Mesendoderm (in vitro differentiated cells): Measurements from ENCODE around the gene TUBAL3.

Experiments used
- DNase-seq: peaks from one replicate; pipeline ENCODE4 v3.0.0; 2013
- H2AK5ac ChIP-seq: 2 replicates; pipeline ENCODE4 v1.6.1; 2013; ENCODE audit warnings: low read length, inconsistent platforms
- H2BK120ac ChIP-seq: 2 replicates; pipeline ENCODE4 v1.6.1; 2013; ENCODE audit warnings: low read depth, mild to moderate bottlenecking, low read length, moderate library complexity, mixed read lengths
- H2BK15ac ChIP-seq: replicated peaks from 2 replicates; pipeline ENCODE4 v1.6.1; 2013; ENCODE audit warnings: low read depth, mild to moderate bottlenecking, moderate library complexity
- H2BK5ac ChIP-seq: 2 replicates; pipeline ENCODE4 v1.6.1; 2013; ENCODE audit warnings: low read length, inconsistent platforms
- H3K18ac ChIP-seq: 2 replicates; pipeline ENCODE4 v1.6.1; 2013; ENCODE audit warnings: mild to moderate bottlenecking, low read length, mixed read lengths
- H3K23ac ChIP-seq: one replicate; pipeline ENCODE4 v1.6.1; 2013; ENCODE audit warnings: low read length
- H3K27ac ChIP-seq: 2 replicates; pipeline ENCODE4 v1.5.1; 2013; ENCODE audit warnings: low read depth, mild to moderate bottlenecking, inconsistent platforms, low read length, moderate library complexity
- H3K27me3 ChIP-seq: 2 replicates; pipeline ENCODE4 v1.6.1; 2013; ENCODE audit warnings: low read length, control low read depth, mild to moderate bottlenecking, inconsistent platforms; ENCODE audit not compliant: insufficient read depth, poor library complexity
- H3K36me3 ChIP-seq: 2 replicates; pipeline ENCODE4 v1.6.1; 2013; ENCODE audit warnings: low read length, inconsistent platforms; ENCODE audit not compliant: control insufficient read depth, insufficient read depth
- H3K4ac ChIP-seq: one replicate; pipeline ENCODE4 v1.6.1; 2013; ENCODE audit warnings: low read depth, mild to moderate bottlenecking, low read length, moderate library complexity
- H3K4me1 ChIP-seq: 2 replicates; pipeline ENCODE4 v1.6.1; 2013; ENCODE audit warnings: low read depth, low read length, inconsistent platforms; ENCODE audit not compliant: control insufficient read depth
- H3K4me2 ChIP-seq: 2 replicates; pipeline ENCODE4 v1.6.1; 2013; ENCODE audit warnings: low read length
- H3K4me3 ChIP-seq: 2 replicates; pipeline ENCODE4 v1.5.1; 2013; ENCODE audit warnings: mild to moderate bottlenecking, low read length
- H3K56ac ChIP-seq: one replicate; pipeline ENCODE4 v1.6.1; 2013; ENCODE audit warnings: low read length
- H3K79me1 ChIP-seq: 2 replicates; pipeline ENCODE4 v1.6.1; 2013; ENCODE audit warnings: low read length, inconsistent platforms
- H3K79me2 ChIP-seq: 2 replicates; pipeline ENCODE4 v1.6.1; 2013; ENCODE audit warnings: mild to moderate bottlenecking, low read length; ENCODE audit not compliant: control insufficient read depth, insufficient read depth
- H3K9ac ChIP-seq: 2 replicates; pipeline ENCODE4 v1.6.1; 2013; ENCODE audit warnings: low read length, inconsistent platforms
- H4K5ac ChIP-seq: one replicate; pipeline ENCODE4 v1.6.1; 2013; ENCODE audit warnings: low read length
- H4K8ac ChIP-seq: one replicate; pipeline ENCODE4 v1.6.1; 2013; ENCODE audit warnings: low read depth, mild to moderate bottlenecking, control low read depth, low read length, moderate library complexity
- WGBS: extraction: QIAGEN DNeasy Blood & Tissue Kit; methylation state at CpG from one replicate; pipeline ENCODE4 v1.1.7; 2013; ENCODE audit warnings: low lambda C conversion rate, missing lambda C conversion rate; ENCODE audit not compliant: insufficient coverage; ENCODE audit errors: extremely low coverage; 5-methylcytosine and 5-hydroxymethylcytosine counted together

The TUBAL3 gene

DNA sequence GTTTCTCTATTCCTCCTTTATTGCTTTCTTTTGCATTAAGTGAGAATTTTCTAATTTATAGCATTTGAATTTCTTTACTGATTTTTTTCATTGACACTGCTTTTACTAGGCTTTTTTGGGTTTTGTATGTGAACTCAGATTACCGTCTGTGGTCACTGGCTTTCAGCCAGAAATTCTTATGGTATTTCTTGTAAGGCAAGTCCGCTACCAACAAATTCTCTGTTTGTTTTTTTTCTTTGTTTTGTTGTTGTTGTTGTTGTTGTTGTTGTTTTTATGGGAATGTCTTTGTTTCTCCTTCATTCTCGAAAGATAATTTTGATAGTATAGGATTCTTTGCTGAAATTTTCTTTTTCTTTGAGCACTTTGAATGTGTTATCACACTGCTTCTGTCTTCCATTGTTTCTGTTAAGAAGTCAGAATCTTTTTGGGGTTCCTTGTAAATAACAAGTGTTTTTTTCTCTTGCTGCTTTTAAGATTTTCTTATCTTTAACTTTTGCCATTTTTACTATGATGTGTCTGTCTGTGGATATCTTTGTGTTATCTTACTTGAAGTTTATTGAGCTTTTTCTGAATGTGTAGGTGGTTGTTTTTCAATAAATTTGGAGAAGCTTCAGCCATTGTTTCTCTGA is 15.0 kb upstream of the TUBAL3 start:
- no peak for DNase-seq
- Histone ChIP-seq H4K5ac (no peak overlapping the region), H3K9ac (no peak overlapping the region)

DNA sequence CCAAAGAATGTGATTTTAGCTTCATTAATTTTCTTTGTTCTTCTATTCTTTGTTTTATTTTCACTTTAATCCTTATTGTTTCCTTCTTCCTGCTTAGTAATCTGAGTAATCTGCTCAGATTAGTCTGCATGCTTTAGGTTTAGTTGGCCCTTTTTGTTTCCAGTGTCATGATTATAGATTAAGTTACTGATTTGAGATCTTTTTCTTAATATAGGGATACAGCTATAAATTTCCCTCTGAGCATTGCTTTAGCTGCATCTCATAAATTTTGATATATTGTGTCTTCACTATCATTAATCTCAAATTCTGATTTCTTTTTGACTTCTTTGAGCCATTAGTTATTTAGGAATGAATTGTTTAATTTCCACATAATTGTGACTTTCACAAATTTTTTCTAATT is 14.0 kb upstream of the TUBAL3 start:
- no peak overlapping the region for H3K4me2 ChIP-seq
- H3K36me3 ChIP-seq, result no peaks in the 10 kb centered on the region
- H3K9ac ChIP-seq, result no peak overlapping the region
- no peak overlapping the region for H3K23ac ChIP-seq
- H3K4ac ChIP-seq, result no peak overlapping the region
- no peak for DNase-seq
- no peak overlapping the region for H2BK120ac ChIP-seq
- no peaks in the 10 kb centered on the region for H3K27me3 ChIP-seq
- no peak overlapping the region for H2BK15ac ChIP-seq
- H2BK5ac ChIP-seq, result no peak overlapping the region
- H3K4me1 ChIP-seq, result peaks cover 4% of the 10 kb centered on the region
- no peak overlapping the region for H2AK5ac ChIP-seq
- peaks cover 6% of the 10 kb centered on the region for H3K79me1 ChIP-seq
- H3K79me2 ChIP-seq, result peaks cover 50% of the 10 kb centered on the region
- H3K4me3 ChIP-seq, result no peak overlapping the region
- H4K5ac ChIP-seq, result no peak overlapping the region
- no peak overlapping the region for H4K8ac ChIP-seq
- H3K18ac ChIP-seq, result no peak overlapping the region
- no peak overlapping the region for H3K56ac ChIP-seq
- H3K27ac ChIP-seq, result no peak overlapping the region

More for the DNA sequence above, 15.0 kb upstream of the TUBAL3 start:
- no peak overlapping the region for H2BK15ac ChIP-seq
- H2AK5ac ChIP-seq, result no peak overlapping the region
- peaks cover 2% of the 10 kb centered on the region for H3K4me1 ChIP-seq
- H3K27ac ChIP-seq, result no peak overlapping the region
- H3K56ac ChIP-seq, result no peak overlapping the region
- H3K4me3 ChIP-seq, result no peak overlapping the region
- no peak overlapping the region for H3K4ac ChIP-seq
- H2BK5ac ChIP-seq, result no peak overlapping the region
- H2BK120ac ChIP-seq, result no peak overlapping the region
- H3K18ac ChIP-seq, result no peak overlapping the region
- WGBS, result no CpG with 5 or more reads among the region's 3 CpGs
- H3K4me2 ChIP-seq, result no peak overlapping the region
- no peak overlapping the region for H3K23ac ChIP-seq
- H3K36me3 ChIP-seq, result no peaks in the 10 kb centered on the region
- no peaks in the 10 kb centered on the region for H3K27me3 ChIP-seq
- H4K8ac ChIP-seq, result no peak overlapping the region
- peaks cover 44% of the 10 kb centered on the region for H3K79me2 ChIP-seq
- H3K79me1 ChIP-seq, result peaks cover 5% of the 10 kb centered on the region

DNA sequence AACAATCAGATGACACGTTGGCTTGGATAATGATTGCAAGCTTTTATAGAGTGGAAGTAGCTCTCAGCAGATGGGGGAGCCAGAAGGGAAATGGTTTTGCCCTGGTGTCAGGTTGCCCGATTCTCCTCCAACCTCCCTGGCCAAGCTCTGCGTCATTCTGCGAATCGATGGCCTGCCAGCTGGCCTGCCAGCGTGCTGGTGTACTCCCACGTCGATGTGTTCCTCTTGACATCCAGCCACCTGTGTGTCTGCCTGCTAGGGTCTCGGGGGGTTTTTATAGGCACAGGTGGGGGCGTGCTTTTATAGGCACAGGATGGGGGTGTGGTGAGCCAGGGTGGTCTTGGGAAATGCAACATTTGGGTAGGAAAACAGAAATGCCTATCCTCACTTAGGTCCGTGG is 12.4 kb upstream of the TUBAL3 start:
- Histone ChIP-seq H3K4me2 (no peak overlapping the region), H2BK120ac (no peak overlapping the region), H2BK15ac (no peak overlapping the region), H3K27me3 (no peaks in the 10 kb centered on the region), H3K23ac (no peak overlapping the region), H4K8ac (no peak overlapping the region), H3K4ac (no peak overlapping the region), H3K36me3 (no peaks in the 10 kb centered on the region), H4K5ac (no peak overlapping the region), H3K79me2 (peaks cover 52% of the 10 kb centered on the region), H3K79me1 (peaks cover 6% of the 10 kb centered on the region), H3K9ac (peak overlapping the region; percentile 14), H2BK5ac (no peak overlapping the region), H2AK5ac (no peak overlapping the region), H3K18ac (no peak overlapping the region), H3K27ac (no peak overlapping the region), H3K56ac (peak overlapping the region; percentile 6), H3K4me3 (no peak overlapping the region), H3K4me1 (peaks cover 6% of the 10 kb centered on the region)
- peak; percentile 58 for DNase-seq
- WGBS, result no CpG with 5 or more reads among the region's 11 CpGs

DNA sequence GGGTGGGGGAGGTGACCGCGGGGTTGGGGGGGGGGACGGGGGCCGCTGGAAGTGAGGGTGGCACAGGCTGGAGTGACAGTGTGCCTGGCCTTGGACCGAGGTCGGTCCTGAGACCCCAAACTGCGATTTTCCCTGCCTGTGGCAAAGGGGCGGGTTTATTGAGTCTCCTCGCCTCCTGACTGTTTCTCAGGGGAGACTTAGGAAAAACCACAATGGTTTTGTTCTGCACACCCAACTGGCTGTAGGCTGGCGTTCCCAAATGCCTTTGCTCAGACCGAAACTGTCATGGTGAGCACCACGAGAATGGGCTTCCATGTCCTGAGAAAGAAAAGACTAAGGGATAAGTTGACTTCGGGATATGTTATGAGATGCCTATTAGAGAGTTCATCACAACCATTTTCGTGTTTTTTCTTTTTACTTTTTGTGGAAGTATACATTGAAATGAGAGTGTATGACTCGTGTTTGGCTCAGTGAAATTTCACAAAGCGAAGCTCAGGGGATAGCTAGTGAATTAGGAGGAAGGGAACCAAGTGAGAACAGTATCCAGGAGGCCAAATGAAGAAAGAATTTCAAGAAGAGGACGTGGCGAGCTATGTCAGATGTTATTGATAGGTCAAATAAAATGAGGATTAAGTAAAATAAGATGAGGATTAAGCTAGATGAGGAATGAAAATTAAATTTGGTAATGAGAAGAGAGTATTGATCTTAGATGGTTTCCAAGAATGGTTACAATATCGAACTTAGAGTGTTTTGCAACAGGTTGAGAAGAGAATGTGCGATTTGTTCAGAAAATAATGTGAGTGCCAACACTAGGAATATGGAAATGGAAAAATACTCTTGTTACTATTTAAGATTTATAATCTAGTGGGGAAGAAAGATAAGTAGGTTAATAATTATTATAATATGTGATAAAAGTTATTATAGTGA is 8.6 kb upstream of the TUBAL3 start:
- peak overlapping the region; percentile 82 for H3K4me2 ChIP-seq
- peak; percentile 57 for DNase-seq
- peak overlapping the region; percentile 94 for H3K18ac ChIP-seq
- H4K5ac ChIP-seq, result no peak overlapping the region
- no peak overlapping the region for H3K27ac ChIP-seq
- H3K9ac ChIP-seq, result peak overlapping the region; percentile 85
- H3K4me3 ChIP-seq, result peak overlapping the region; percentile 78
- 100% methylated on average over 1 of the region's 20 CpGs for WGBS
- H2BK5ac ChIP-seq, result no peak overlapping the region
- no peak overlapping the region for H4K8ac ChIP-seq
- peaks cover 42% of the 10 kb centered on the region for H3K79me2 ChIP-seq
- H2BK15ac ChIP-seq, result no peak overlapping the region
- peak overlapping the region; percentile 92 for H3K4ac ChIP-seq
- H3K36me3 ChIP-seq, result no peaks in the 10 kb centered on the region
- H3K23ac ChIP-seq, result no peak overlapping the region
- no peak overlapping the region for H2AK5ac ChIP-seq
- H3K56ac ChIP-seq, result peak overlapping the region; percentile 93
- H3K79me1 ChIP-seq, result peaks cover 6% of the 10 kb centered on the region
- no peaks in the 10 kb centered on the region for H3K27me3 ChIP-seq
- H2BK120ac ChIP-seq, result peak overlapping the region; percentile 64
- H3K4me1 ChIP-seq, result peaks cover 6% of the 10 kb centered on the region

DNA sequence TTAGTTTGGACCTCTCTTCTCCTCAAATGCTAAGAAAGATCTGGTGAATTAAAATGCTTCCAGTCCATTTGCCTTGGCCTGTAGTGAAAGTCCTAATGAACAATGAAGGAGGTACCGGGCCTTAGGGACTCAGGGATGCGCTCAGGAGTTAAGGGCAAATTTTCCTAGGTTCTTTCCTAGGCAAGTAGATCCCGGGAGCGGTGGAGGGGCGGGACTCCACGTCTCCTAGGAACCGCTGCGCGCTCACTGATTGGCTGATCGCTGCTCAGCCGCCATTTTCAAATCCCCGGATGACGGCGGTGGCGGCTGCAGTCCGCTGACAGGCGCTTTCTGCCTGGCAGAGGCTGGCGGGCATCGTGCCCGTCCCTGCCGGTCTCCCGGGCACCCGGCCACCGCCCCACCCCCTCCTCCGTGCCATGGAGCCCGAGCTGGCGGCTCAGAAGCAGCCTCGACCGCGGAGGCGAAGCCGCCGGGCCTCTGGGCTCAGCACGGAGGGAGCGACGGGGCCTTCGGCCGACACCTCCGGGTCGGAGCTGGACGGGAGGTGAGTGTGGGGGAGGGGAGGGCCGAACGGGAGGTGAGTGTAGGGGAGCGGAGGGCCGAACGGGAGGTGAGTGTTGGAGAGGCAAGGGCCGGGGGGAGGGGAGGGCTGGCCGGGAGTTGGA is 7.8 kb upstream of the TUBAL3 start, which contains the start of gene NET1:
TSS of gene NET1 (plus strand) at position 281 of the 665 bp plus-strand sequence. CDS start at position 417, 136 bp downstream.
- H3K9ac ChIP-seq, result peak within 1 kb of the TSS; percentile 85
- H3K79me1 ChIP-seq, result peaks cover 6% of the 10 kb centered on the region
- peak within 1 kb of the TSS; percentile 94 for H3K18ac ChIP-seq
- peak within 1 kb of the TSS; percentile 72 for H3K27ac ChIP-seq
- no CpG with 5 or more reads among the region's 48 CpGs for WGBS
- H4K5ac ChIP-seq, result no peak within 1 kb of the TSS
- no peak within 1 kb of the TSS for H4K8ac ChIP-seq
- peak within 1 kb of the TSS; percentile 87 for H3K4me3 ChIP-seq
- peak within 1 kb of the TSS; percentile 93 for H3K56ac ChIP-seq
- DNase-seq, result peak; percentile 96
- H3K4me1 ChIP-seq, result peaks cover 6% of the 10 kb centered on the region
- no peak within 1 kb of the TSS for H2BK5ac ChIP-seq
- no peak within 1 kb of the TSS for H2AK5ac ChIP-seq
- H3K23ac ChIP-seq, result no peak within 1 kb of the TSS
- peak within 1 kb of the TSS; percentile 82 for H3K4me2 ChIP-seq
- no peaks in the 10 kb centered on the region for H3K27me3 ChIP-seq
- peak within 1 kb of the TSS; percentile 92 for H3K4ac ChIP-seq
- peak within 1 kb of the TSS; percentile 64 for H2BK120ac ChIP-seq
- H3K79me2 ChIP-seq, result peaks cover 39% of the 10 kb centered on the region
- no peak within 1 kb of the TSS for H2BK15ac ChIP-seq
- no peaks in the 10 kb centered on the region for H3K36me3 ChIP-seq
